ENCODE data around the gene PEAR1.
"Not testable (repeated sequence)": the region's sequence is repeated elsewhere in the genome, so short reads cannot be mapped to it uniquely, and the experiment has no call there.

GRCh38 chr1:156926695-156927094, 33.2 kb downstream of the PEAR1 start:
- not testable (repeated sequence) for TF ChIP-seq POLR2A (IDR thresholded peaks at IDR 0.05; ENCODE audit: borderline replicate concordance, extremely low read depth, insufficient read depth, insufficient read length); EZH2 (IDR thresholded peaks at IDR 0.05); CTCF (IDR thresholded peaks at IDR 0.05 in 2 of 3, conservative IDR thresholded peaks at IDR 0.05 in 1 of 3; ENCODE audit: borderline replicate concordance in 1 of 3, insufficient read depth in 1 of 3, low read depth in 2 of 3, low read length in 2 of 3); ATF3 (IDR thresholded peaks at IDR 0.05); POLR2AphosphoS5 (IDR thresholded peaks at IDR 0.05; ENCODE audit: low read depth, low read length); CEBPB (IDR thresholded peaks at IDR 0.05; ENCODE audit: low read depth); SP1 (IDR thresholded peaks at IDR 0.05; ENCODE audit: low read depth); EGR1 (IDR thresholded peaks at IDR 0.05; ENCODE audit: low read depth); YY1 (IDR thresholded peaks at IDR 0.05; ENCODE audit: extremely low read depth, insufficient replicate concordance, low read depth, low read length)
- TF ChIP-seq, protein P1, sequence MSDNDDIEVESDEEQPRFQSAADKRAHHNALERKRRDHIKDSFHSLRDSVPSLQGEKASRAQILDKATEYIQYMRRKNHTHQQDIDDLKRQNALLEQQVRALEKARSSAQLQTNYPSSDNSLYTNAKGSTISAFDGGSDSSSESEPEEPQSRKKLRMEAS (IDR thresholded peaks at IDR 0.05), result not testable (repeated sequence)
- TF ChIP-seq, protein P2, sequence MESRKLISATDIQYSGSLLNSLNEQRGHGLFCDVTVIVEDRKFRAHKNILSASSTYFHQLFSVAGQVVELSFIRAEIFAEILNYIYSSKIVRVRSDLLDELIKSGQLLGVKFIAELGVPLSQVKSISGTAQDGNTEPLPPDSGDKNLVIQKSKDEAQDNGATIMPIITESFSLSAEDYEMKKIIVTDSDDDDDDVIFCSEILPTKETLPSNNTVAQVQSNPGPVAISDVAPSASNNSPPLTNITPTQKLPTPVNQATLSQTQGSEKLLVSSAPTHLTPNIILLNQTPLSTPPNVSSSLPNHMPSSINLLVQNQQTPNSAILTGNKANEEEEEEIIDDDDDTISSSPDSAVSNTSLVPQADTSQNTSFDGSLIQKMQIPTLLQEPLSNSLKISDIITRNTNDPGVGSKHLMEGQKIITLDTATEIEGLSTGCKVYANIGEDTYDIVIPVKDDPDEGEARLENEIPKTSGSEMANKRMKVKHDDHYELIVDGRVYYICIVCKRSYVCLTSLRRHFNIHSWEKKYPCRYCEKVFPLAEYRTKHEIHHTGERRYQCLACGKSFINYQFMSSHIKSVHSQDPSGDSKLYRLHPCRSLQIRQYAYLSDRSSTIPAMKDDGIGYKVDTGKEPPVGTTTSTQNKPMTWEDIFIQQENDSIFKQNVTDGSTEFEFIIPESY (IDR thresholded peaks at IDR 0.05; ENCODE audit: extremely low read depth, insufficient replicate concordance, low read length), result not testable (repeated sequence)
- TF ChIP-seq, protein P3, sequence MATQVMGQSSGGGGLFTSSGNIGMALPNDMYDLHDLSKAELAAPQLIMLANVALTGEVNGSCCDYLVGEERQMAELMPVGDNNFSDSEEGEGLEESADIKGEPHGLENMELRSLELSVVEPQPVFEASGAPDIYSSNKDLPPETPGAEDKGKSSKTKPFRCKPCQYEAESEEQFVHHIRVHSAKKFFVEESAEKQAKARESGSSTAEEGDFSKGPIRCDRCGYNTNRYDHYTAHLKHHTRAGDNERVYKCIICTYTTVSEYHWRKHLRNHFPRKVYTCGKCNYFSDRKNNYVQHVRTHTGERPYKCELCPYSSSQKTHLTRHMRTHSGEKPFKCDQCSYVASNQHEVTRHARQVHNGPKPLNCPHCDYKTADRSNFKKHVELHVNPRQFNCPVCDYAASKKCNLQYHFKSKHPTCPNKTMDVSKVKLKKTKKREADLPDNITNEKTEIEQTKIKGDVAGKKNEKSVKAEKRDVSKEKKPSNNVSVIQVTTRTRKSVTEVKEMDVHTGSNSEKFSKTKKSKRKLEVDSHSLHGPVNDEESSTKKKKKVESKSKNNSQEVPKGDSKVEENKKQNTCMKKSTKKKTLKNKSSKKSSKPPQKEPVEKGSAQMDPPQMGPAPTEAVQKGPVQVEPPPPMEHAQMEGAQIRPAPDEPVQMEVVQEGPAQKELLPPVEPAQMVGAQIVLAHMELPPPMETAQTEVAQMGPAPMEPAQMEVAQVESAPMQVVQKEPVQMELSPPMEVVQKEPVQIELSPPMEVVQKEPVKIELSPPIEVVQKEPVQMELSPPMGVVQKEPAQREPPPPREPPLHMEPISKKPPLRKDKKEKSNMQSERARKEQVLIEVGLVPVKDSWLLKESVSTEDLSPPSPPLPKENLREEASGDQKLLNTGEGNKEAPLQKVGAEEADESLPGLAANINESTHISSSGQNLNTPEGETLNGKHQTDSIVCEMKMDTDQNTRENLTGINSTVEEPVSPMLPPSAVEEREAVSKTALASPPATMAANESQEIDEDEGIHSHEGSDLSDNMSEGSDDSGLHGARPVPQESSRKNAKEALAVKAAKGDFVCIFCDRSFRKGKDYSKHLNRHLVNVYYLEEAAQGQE (IDR thresholded peaks at IDR 0.05; ENCODE audit: low read depth), result not testable (repeated sequence)
- TF ChIP-seq FOSL1 (IDR thresholded peaks at IDR 0.05; ENCODE audit: low read depth), result peak; percentile 34
